Lung (tissue), 12 donors: ENCODE data around the gene C9. TPM values are rescaled to one million over a fixed set of nuclear protein-coding genes. Genes with fewer than 3 reads are reported as not detected.

Experiments
- ATAC-seq: fragments of 200-7000 bp; cut with Tn5 transposase; one replicate; pipeline ENCODE4 v1.9.1; 2020; ENCODE audit warnings: moderate number of reproducible peaks; ENCODE audit not compliant: insufficient read depth, low FRiP score
- DNase-seq, 3 donors: peaks; one replicate each; pipeline ENCODE4 v3.0.0-alpha.2; 2013 to 2017
- H3K27ac ChIP-seq, 2 donors: one replicate each; pipeline ENCODE4 v1.5.1; 2013; ENCODE audit warnings: mild to moderate bottlenecking in 2 of 2, moderate library complexity in 2 of 2, control low read depth in 1 of 2, inconsistent platforms in 1 of 2, low read depth in 1 of 2, low read length in 1 of 2
- H3K27me3 ChIP-seq, 3 donors: one replicate each; pipeline ENCODE4 v1.5.1; 2013; ENCODE audit warnings: low read length in 2 of 3; ENCODE audit not compliant: control insufficient read depth in 3 of 3, insufficient read depth in 3 of 3
- H3K36me3 ChIP-seq, 4 donors: one replicate each; pipeline ENCODE4 v1.5.1; 2013; ENCODE audit warnings: low read length in 4 of 4, mild to moderate bottlenecking in 1 of 4, moderate library complexity in 1 of 4; ENCODE audit not compliant: control insufficient read depth in 4 of 4, insufficient read depth in 4 of 4
- H3K4me1 ChIP-seq, 5 donors: one replicate each; pipeline ENCODE4 v1.5.1; 2013; ENCODE audit warnings: low read length in 5 of 5, mild to moderate bottlenecking in 2 of 5, moderate library complexity in 1 of 5; ENCODE audit not compliant: control insufficient read depth in 5 of 5, insufficient read depth in 5 of 5
- H3K4me3 ChIP-seq: one replicate; pipeline ENCODE4 v1.5.1; 2013; ENCODE audit warnings: mild to moderate bottlenecking, control low read depth, moderate library complexity
- H3K9ac ChIP-seq, 2 donors: one replicate each; pipeline ENCODE4 v1.5.1; 2013; ENCODE audit warnings: low read length in 2 of 2, control low read depth in 1 of 2; ENCODE audit not compliant: insufficient read depth in 1 of 2
- H3K9me3 ChIP-seq, 4 donors: one replicate each; pipeline ENCODE4 v1.5.1; 2013; ENCODE audit warnings: low read length in 3 of 4, mild to moderate bottlenecking in 1 of 4, moderate library complexity in 1 of 4; ENCODE audit not compliant: control insufficient read depth in 4 of 4, insufficient read depth in 3 of 4
- CTCF ChIP-seq: IDR thresholded peaks from 2 replicates; pipeline ENCODE4 v1.5.1; 2012; ENCODE audit warnings: mild to moderate bottlenecking; ENCODE audit errors: control extremely low read depth, extremely low read depth
- WGBS, 2 donors: extraction: QIAGEN DNeasy Blood & Tissue Kit; methylation state at CpG; one replicate each; pipeline ENCODE4 v1.1.7; 2013; 5-methylcytosine and 5-hydroxymethylcytosine counted together
- polyA plus RNA-seq, 2 donors: library from polyadenylated mRNA; stranded (reverse); fragments of 200-250 nt; gene quantifications; one replicate each; pipeline ENCODE4 v1.2.1, GENCODE V29; 2013
- total RNA-seq, 2 donors: library from RNA; depleted of rRNA in 1 of 2; stranded (reverse); fragments of >200 nt in 1 of 2; gene quantifications; one replicate each; pipeline ENCODE4 v1.2.1, GENCODE V29; 2014 to 2021
- donor health status: control.
- donor health status: control.
- donor health status: Bipolar disorder and iron deficiency.
- donor health status: healthy.
- donor health status: DM: yes; HTN: yes; CAD: no.

C9 gene
- total and polyA plus RNA-seq, 4 donors, result 0.14 to 0.43 TPM; not detected in 2

- peaks cover 2 to 44% (median 25%) of the 10 kb centered on the region in 4 donors for H3K36me3 ChIP-seq
- peak in 1 of 3 donors; percentile 49 for DNase-seq
Observed at GRCh38 chr5:39373791-39374190, 9.5 kb upstream of the C9 start.

GRCh38 chr5:39371367-39371635 is 7.0 kb upstream of the C9 start:
- Histone ChIP-seq H3K4me3 (no peak overlapping the region), H3K9ac (no peak overlapping the region), H3K4me1 (peaks cover 0 to 7% (median 0%) of the 10 kb centered on the region in 5 donors), H3K9me3 (no peaks in the 10 kb centered on the region), H3K36me3 (peaks cover 1 to 34% (median 18%) of the 10 kb centered on the region in 4 donors), H3K27ac (no peak overlapping the region), H3K27me3 (no peaks in the 10 kb centered on the region)
- WGBS, 2 donors, result 78% methylated on average over 3 of the region's 3 CpGs
- ATAC-seq (no peak), DNase-seq (no peak)
- TF ChIP-seq CTCF, result no peak

More at GRCh38 chr5:39373791-39374190, 9.5 kb upstream of the C9 start:
- H3K9ac ChIP-seq, result no peak overlapping the region
- H3K27ac ChIP-seq, result no peak overlapping the region
- TF ChIP-seq CTCF, result no peak
- H3K4me3 ChIP-seq, result no peak overlapping the region
- no peak for ATAC-seq
- peaks cover 0 to 18% (median 0%) of the 10 kb centered on the region in 5 donors for H3K4me1 ChIP-seq
- H3K9me3 ChIP-seq, result no peaks in the 10 kb centered on the region
- H3K27me3 ChIP-seq, result no peaks in the 10 kb centered on the region
- 79 to 90% methylated on average over 2 of the region's 2 CpGs for WGBS, 2 donors

- no peaks in the 10 kb centered on the region for H3K9me3 ChIP-seq
- WGBS, 2 donors, result 67 to 82% methylated on average over 10 of the region's 10 CpGs
- no peaks in the 10 kb centered on the region for H3K27me3 ChIP-seq
- no peak overlapping the region for H3K4me3 ChIP-seq
- H3K9ac ChIP-seq, result no peak overlapping the region
- H3K4me1 ChIP-seq, result peaks cover 0 to 7% (median 0%) of the 10 kb centered on the region in 5 donors
- TF ChIP-seq CTCF, result no peak
- DNase-seq (peak; percentile 33 to 72 (median 53)), ATAC-seq (no peak)
- H3K36me3 ChIP-seq, result peaks cover 1 to 32% (median 16%) of the 10 kb centered on the region in 4 donors
- no peak overlapping the region for H3K27ac ChIP-seq
Observed at GRCh38 chr5:39370555-39371366, 6.5 kb upstream of the C9 start.
